Measurements from ENCODE around the gene STX7.

GRCh38 chr6:132506869-132507808 lies 5.8 kb downstream of the STX7 start:
- TF ChIP-seq CTCF (IDR thresholded peaks at IDR 0.05 in 2 of 3, conservative IDR thresholded peaks at IDR 0.05 in 1 of 3; ENCODE audit: borderline replicate concordance in 1 of 3, insufficient read depth in 1 of 3, low read depth in 2 of 3, low read length in 2 of 3) (no peak), POLR2A (IDR thresholded peaks at IDR 0.05; ENCODE audit: borderline replicate concordance, extremely low read depth, insufficient read depth, insufficient read length) (no peak), SIN3A (IDR thresholded peaks at IDR 0.05; ENCODE audit: low read depth) (no peak), POLR2AphosphoS5 (IDR thresholded peaks at IDR 0.05; ENCODE audit: low read depth, low read length) (no peak), EZH2 (IDR thresholded peaks at IDR 0.05) (no peak), EZH2phosphoT487 (IDR thresholded peaks at IDR 0.05; ENCODE audit: borderline replicate concordance) (no peak), ZNF274 (IDR thresholded peaks at IDR 0.05; ENCODE audit: low read depth, low read length) (no peak), ZFX (IDR thresholded peaks at IDR 0.05) (no peak), MAX (IDR thresholded peaks at IDR 0.05) (no peak), ATF3 (IDR thresholded peaks at IDR 0.05) (no peak), EGR1 (IDR thresholded peaks at IDR 0.05; ENCODE audit: low read depth) (no peak)
